Measurements from ENCODE around the gene PTPRK.

- TF ChIP-seq ZNF296 (CRISPR knock-in tag; conservative IDR thresholded peaks at IDR 0.05) = no peak
- TF ChIP-seq ZSCAN21 (CRISPR knock-in tag; IDR thresholded peaks at IDR 0.05; ENCODE audit: borderline replicate concordance) = no peak
- TF ChIP-seq AHR (CRISPR knock-in tag; IDR thresholded peaks at IDR 0.05) = no peak
- no peak for TF ChIP-seq CTCF (CRISPR knock-in tag; IDR thresholded peaks at IDR 0.05)
- no peak for TF ChIP-seq PTBP1 (IDR thresholded peaks at IDR 0.05; ENCODE audit: low read depth, low read length, poor library complexity, severe bottlenecking)
- no peak for TF ChIP-seq CHD4 (IDR thresholded peaks at IDR 0.05; ENCODE audit: borderline replicate concordance, low read length)
- no peak for TF ChIP-seq SOX13 (IDR thresholded peaks at IDR 0.05)
- no peak for TF ChIP-seq SOX13 (CRISPR knock-in tag; conservative IDR thresholded peaks at IDR 0.05 in 1 of 2, IDR thresholded peaks at IDR 0.05 in 1 of 2)
- TF ChIP-seq KLF11 (CRISPR knock-in tag; IDR thresholded peaks at IDR 0.05) = no peak
- TF ChIP-seq RNF219 (CRISPR knock-in tag; IDR thresholded peaks at IDR 0.05) = no peak
- no peak for TF ChIP-seq KDM1A (CRISPR knock-in tag; IDR thresholded peaks at IDR 0.05)
- no peak for TF ChIP-seq ZBTB49 (CRISPR knock-in tag; IDR thresholded peaks at IDR 0.05; ENCODE audit: borderline replicate concordance)
- TF ChIP-seq RORA (CRISPR knock-in tag; IDR thresholded peaks at IDR 0.05) = no peak
These were observed 501.6 kb downstream of the PTPRK start for GRCh38 chr6:128018821-128019220.

All from HepG2 (cell line).